ENCODE data around the gene MSL1. TPM values are rescaled to one million over a fixed set of nuclear protein-coding genes. Genes with fewer than 3 reads are reported as not detected.

The MSL1 gene
- total and polyA plus RNA-seq, 9 of the 15 experiments (the other 6 are each of a cell fraction or from before 2014, with no cell fraction given), result 13.8 to 120 (median 61.9) TPM

DNA sequence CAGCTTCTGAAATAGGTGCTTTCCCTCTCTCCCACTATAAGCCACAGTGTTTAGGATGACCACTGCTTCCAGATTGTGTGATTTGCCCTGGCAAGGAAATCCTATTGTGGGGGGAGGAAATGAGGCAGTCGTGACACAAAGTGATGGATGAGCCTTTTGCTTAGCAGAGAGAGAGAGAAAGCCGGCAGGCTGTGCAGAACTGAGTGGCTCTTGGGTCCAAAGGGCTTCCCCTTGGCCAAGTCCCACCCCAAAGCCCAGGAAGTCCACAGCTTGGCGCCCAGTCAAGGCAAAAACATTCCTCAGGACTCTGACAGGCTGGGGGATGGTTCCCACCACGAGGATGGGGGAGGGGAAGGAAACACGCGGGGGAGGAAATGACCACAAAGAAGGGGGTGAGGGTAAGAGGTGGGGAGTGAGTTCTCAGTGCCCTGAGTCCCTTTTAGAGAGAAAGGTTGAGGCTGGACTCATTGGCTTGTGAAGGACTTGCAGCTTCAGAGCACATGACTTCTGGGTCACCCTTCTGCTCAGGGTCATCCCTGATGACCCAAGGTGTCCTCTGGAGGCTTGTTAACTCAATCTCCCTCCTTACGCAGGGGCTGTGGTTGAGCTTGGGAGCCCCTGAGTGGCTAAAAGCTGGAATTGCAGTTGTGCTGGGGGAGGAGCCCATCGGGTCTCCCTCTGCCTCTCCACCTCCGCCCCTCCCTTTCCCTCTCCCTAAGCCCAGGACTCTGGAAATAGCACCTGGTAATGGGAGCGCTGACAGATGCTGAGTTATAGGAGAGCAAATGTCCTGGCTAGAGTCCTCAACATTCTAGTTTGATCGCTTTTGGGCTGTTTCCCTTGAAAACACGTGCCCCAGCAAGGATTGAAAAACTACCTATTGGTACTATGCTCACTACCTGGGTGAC, 10.3 kb upstream of the MSL1 start (continued):
- TF ChIP-seq PPARD (CRISPR knock-in tag; IDR thresholded peaks at IDR 0.05) (no peak), SAFB (IDR thresholded peaks at IDR 0.05; ENCODE audit: borderline replicate concordance, low read depth, low read length) (no peak)
- TF ChIP-seq, protein P1, sequence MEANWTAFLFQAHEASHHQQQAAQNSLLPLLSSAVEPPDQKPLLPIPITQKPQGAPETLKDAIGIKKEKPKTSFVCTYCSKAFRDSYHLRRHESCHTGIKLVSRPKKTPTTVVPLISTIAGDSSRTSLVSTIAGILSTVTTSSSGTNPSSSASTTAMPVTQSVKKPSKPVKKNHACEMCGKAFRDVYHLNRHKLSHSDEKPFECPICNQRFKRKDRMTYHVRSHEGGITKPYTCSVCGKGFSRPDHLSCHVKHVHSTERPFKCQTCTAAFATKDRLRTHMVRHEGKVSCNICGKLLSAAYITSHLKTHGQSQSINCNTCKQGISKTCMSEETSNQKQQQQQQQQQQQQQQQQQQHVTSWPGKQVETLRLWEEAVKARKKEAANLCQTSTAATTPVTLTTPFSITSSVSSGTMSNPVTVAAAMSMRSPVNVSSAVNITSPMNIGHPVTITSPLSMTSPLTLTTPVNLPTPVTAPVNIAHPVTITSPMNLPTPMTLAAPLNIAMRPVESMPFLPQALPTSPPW (CRISPR knock-in tag; IDR thresholded peaks at IDR 0.05), result peak; percentile 91
- TF ChIP-seq, protein P2, sequence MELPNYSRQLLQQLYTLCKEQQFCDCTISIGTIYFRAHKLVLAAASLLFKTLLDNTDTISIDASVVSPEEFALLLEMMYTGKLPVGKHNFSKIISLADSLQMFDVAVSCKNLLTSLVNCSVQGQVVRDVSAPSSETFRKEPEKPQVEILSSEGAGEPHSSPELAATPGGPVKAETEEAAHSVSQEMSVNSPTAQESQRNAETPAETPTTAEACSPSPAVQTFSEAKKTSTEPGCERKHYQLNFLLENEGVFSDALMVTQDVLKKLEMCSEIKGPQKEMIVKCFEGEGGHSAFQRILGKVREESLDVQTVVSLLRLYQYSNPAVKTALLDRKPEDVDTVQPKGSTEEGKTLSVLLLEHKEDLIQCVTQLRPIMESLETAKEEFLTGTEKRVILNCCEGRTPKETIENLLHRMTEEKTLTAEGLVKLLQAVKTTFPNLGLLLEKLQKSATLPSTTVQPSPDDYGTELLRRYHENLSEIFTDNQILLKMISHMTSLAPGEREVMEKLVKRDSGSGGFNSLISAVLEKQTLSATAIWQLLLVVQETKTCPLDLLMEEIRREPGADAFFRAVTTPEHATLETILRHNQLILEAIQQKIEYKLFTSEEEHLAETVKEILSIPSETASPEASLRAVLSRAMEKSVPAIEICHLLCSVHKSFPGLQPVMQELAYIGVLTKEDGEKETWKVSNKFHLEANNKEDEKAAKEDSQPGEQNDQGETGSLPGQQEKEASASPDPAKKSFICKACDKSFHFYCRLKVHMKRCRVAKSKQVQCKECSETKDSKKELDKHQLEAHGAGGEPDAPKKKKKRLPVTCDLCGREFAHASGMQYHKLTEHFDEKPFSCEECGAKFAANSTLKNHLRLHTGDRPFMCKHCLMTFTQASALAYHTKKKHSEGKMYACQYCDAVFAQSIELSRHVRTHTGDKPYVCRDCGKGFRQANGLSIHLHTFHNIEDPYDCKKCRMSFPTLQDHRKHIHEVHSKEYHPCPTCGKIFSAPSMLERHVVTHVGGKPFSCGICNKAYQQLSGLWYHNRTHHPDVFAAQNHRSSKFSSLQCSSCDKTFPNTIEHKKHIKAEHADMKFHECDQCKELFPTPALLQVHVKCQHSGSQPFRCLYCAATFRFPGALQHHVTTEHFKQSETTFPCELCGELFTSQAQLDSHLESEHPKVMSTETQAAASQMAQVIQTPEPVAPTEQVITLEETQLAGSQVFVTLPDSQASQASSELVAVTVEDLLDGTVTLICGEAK (IDR thresholded peaks at IDR 0.05), result no peak
- TF ChIP-seq, protein P2 (CRISPR knock-in tag; IDR thresholded peaks at IDR 0.05), result no peak
- TF ChIP-seq, protein P3, sequence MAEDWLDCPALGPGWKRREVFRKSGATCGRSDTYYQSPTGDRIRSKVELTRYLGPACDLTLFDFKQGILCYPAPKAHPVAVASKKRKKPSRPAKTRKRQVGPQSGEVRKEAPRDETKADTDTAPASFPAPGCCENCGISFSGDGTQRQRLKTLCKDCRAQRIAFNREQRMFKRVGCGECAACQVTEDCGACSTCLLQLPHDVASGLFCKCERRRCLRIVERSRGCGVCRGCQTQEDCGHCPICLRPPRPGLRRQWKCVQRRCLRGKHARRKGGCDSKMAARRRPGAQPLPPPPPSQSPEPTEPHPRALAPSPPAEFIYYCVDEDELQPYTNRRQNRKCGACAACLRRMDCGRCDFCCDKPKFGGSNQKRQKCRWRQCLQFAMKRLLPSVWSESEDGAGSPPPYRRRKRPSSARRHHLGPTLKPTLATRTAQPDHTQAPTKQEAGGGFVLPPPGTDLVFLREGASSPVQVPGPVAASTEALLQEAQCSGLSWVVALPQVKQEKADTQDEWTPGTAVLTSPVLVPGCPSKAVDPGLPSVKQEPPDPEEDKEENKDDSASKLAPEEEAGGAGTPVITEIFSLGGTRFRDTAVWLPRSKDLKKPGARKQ (CRISPR knock-in tag; IDR thresholded peaks at IDR 0.05), result no peak
